A549 (cell line): ENCODE measurements around the gene ANGEL1. TPM values are rescaled to one million over a fixed set of nuclear protein-coding genes. Genes with fewer than 3 reads are reported as not detected.

ENCODE experiments used
- ATAC-seq, 2 experiments: fragments of 200-7000 bp in 1 of 2; fragments of >200 bp in 1 of 2; cut with Nextera tagmentation in 1 of 2; cut with Tn5 transposase in 1 of 2; 3 replicates each; pipeline versions ENCODE4 v1.8.0 to v1.9.1; 2018 to 2020; ENCODE audit warnings: mild to moderate bottlenecking in 1 of 2, moderate library complexity in 1 of 2
- CTCF ChIA-PET: fragments of 300-600 bp; sonication (Branson Sonifier 250); formaldehyde crosslinking; extraction: SDS; loops from one replicate; lab custom pipeline; 2021; ENCODE audit warnings: antibody characterized with exemption, inconsistent platforms; lab: Yijun Ruan, JAX
- POLR2A ChIA-PET: fragments of 350-600 bp; formaldehyde crosslinking; extraction: SDS; loops from one replicate; lab custom pipeline; 2021; ENCODE audit warnings: antibody characterized with exemption, inconsistent platforms; lab: Yijun Ruan, JAX
- DNase-seq, 2 experiments: peaks; one replicate each; pipeline versions ENCODE4 v3.0.0 to v3.0.0-alpha.2; 2011 to 2016; ENCODE audit warnings: low read depth in 1 of 2, low spot score in 1 of 2
- FAIRE-seq: peaks from 2 replicates; lab custom pipeline; 2011; peaks lifted over from hg19 to GRCh38; lab: Jason Lieb, UNC
- H3K27ac ChIP-seq, 2 experiments: fragments of >200 bp; sonication (Bioruptor Twin); formaldehyde crosslinking; 3 replicates each; pipeline ENCODE4 v1.5.1; 2016 to 2017
- H3K4me1 ChIP-seq: fragments of >200 bp; sonication (Bioruptor Twin); formaldehyde crosslinking; 3 replicates; pipeline ENCODE4 v1.6.1; 2016
- H3K4me2 ChIP-seq: fragments of >200 bp; sonication (Bioruptor Twin); formaldehyde crosslinking; 3 replicates; pipeline ENCODE4 v1.6.1; 2016
- H3K4me3 ChIP-seq: fragments of >200 bp; sonication (Bioruptor Twin); formaldehyde crosslinking; 3 replicates; pipeline ENCODE4 v1.5.1; 2016
- H3K9me3 ChIP-seq: fragments of >200 bp; sonication (Bioruptor Twin); formaldehyde crosslinking; 3 replicates; pipeline ENCODE4 v1.6.1; 2016
- CHD2 ChIP-seq: fragments of 150-350 bp; IDR thresholded peaks from 2 replicates; pipeline ENCODE4 v1.6.1; 2014; ENCODE audit warnings: low read length; ENCODE audit not compliant: partially characterized antibody
- CHD4 ChIP-seq: fragments of 200-600 bp; sonication (generic); IDR thresholded peaks from 2 replicates; pipeline ENCODE4 v1.6.1; 2016; ENCODE audit warnings: antibody characterized with exemption, mild to moderate bottlenecking, borderline replicate concordance
- CTCF ChIP-seq: fragments of >200 bp; sonication (Bioruptor Twin); formaldehyde crosslinking; IDR thresholded peaks from 3 replicates; pipeline ENCODE4 v1.5.1; 2016
- EHF ChIP-seq: fragments of 250-450 bp; sonication (Bioruptor Pico); IDR thresholded peaks from 2 replicates; pipeline ENCODE4 v1.5.0; 2020; ENCODE audit warnings: mild to moderate bottlenecking
- EP300 ChIP-seq, 2 experiments: fragments of >200 bp; sonication (Bioruptor Twin); formaldehyde crosslinking; IDR thresholded peaks; 2 replicates in 1 of 2; 3 replicates in 1 of 2; pipeline ENCODE4 v1.6.1; 2016 to 2017
- HOXB13 ChIP-seq: fragments of 250-450 bp; sonication (Bioruptor Pico); IDR thresholded peaks from 2 replicates; pipeline ENCODE4 v1.5.0; 2020; ENCODE audit warnings: low read depth, mild to moderate bottlenecking, moderate library complexity
- MAFK ChIP-seq: fragments of 450-650 bp; IDR thresholded peaks from 2 replicates; pipeline ENCODE4 v1.6.1; 2014; ENCODE audit not compliant: partially characterized antibody
- MAZ ChIP-seq: fragments of 150-350 bp; IDR thresholded peaks from 2 replicates; pipeline ENCODE4 v1.6.1; 2014; ENCODE audit warnings: antibody characterized with exemption, low read depth, low read length, borderline replicate concordance
- NR3C1 ChIP-seq: fragments of >200 bp; sonication (Bioruptor Twin); formaldehyde crosslinking; IDR thresholded peaks from 3 replicates; pipeline ENCODE4 v1.6.1; 2017
- RAD21 ChIP-seq, 2 experiments: fragments of >200 bp in 1 of 2; sonication (Bioruptor Twin) in 1 of 2; formaldehyde crosslinking in 1 of 2; IDR thresholded peaks in 1 of 2; conservative IDR thresholded peaks in 1 of 2; 2 replicates in 1 of 2; 3 replicates in 1 of 2; pipeline ENCODE4 v1.6.1; 2012 to 2018; ENCODE audit warnings: inconsistent platforms in 1 of 2
- RARB ChIP-seq: fragments of 250-450 bp; sonication (Bioruptor Pico); IDR thresholded peaks from 2 replicates; pipeline ENCODE4 v1.8.0; 2021; ENCODE audit warnings: mild to moderate bottlenecking, moderate library complexity
- RFX5 ChIP-seq: fragments of 450-650 bp; IDR thresholded peaks from 2 replicates; pipeline ENCODE4 v1.7.1; 2014; ENCODE audit warnings: antibody characterized with exemption, mild to moderate bottlenecking, moderate library complexity
- USF2 ChIP-seq: fragments of 450-650 bp; IDR thresholded peaks from 2 replicates; pipeline ENCODE4 v1.6.1; 2014; ENCODE audit warnings: antibody characterized with exemption
- ZFP36 ChIP-seq: fragments of 450-650 bp; IDR thresholded peaks from 2 replicates; pipeline ENCODE4 v1.6.1; 2014; ENCODE audit warnings: borderline replicate concordance; ENCODE audit not compliant: partially characterized antibody
- ZSCAN20 ChIP-seq: fragments of 250-450 bp; sonication (Bioruptor Pico); IDR thresholded peaks from 2 replicates; pipeline ENCODE4 v1.8.0; 2022; ENCODE audit warnings: mild to moderate bottlenecking, moderate library complexity
- whole genome bisulfite sequencing: methylation state at CpG from one replicate; pipeline ENCODE4 v1.1.6; 2017; ENCODE audit errors: missing lambda C conversion rate; 5-methylcytosine and 5-hydroxymethylcytosine counted together
- polyA plus RNA-seq, 4 experiments: library from polyadenylated mRNA; depleted of rRNA in 3 of 4; stranded (reverse); fragments of >200 nt; fragmentation: RNase III in 1 of 4; extraction: RNeasy Plus Mini Kit Qiagen cat#74134 plus additional on column Dnase treatment in 1 of 4; gene quantifications; 2 replicates in 3 of 4; 3 replicates in 1 of 4; pipeline ENCODE4 v1.2.3, GENCODE V29; 2011 to 2017
- TF ChIP-seq, protein P1 (sequence below): fragments of 250-450 bp; sonication (Bioruptor Pico); IDR thresholded peaks from 2 replicates; pipeline ENCODE4 v1.5.0; 2020; ENCODE audit warnings: low read depth, mild to moderate bottlenecking, moderate library complexity
- TF ChIP-seq, protein P2 (sequence below): fragments of 250-450 bp; sonication (Bioruptor Pico); IDR thresholded peaks from 2 replicates; pipeline ENCODE4 v1.5.0; 2021; ENCODE audit warnings: mild to moderate bottlenecking, moderate library complexity, borderline replicate concordance
- TF ChIP-seq, protein P3 (sequence below): fragments of >200 bp; sonication (Bioruptor Twin); formaldehyde crosslinking; IDR thresholded peaks from 2 replicates; pipeline ENCODE4 v1.6.1; 2016

Gene ANGEL1
- polyA plus RNA-seq, 2 of the 4 experiments (the other 2 are of a cell fraction) = 9.7 to 17.6 TPM

- Histone ChIP-seq H3K27ac (no peak overlapping the region), H3K4me1 (peaks cover 15% of the 10 kb centered on the region), H3K9me3 (no peaks in the 10 kb centered on the region), H3K4me3 (no peak overlapping the region), H3K4me2 (no peak overlapping the region)
- TF ChIP-seq CHD2 (no peak), RARB (CRISPR knock-in tag) (no peak), HOXB13 (CRISPR knock-in tag) (no peak), EHF (no peak), USF2 (no peak), RFX5 (no peak), EP300 (IDR thresholded peaks at IDR 0.05) (no peak), CTCF (no peak), MAZ (no peak), CHD4 (no peak), NR3C1 (no peak), MAFK (no peak), RAD21 (conservative IDR thresholded peaks at IDR 0.05 in 1 of 2, IDR thresholded peaks at IDR 0.05 in 1 of 2) (no peak), ZSCAN20 (no peak), ZFP36 (no peak)
- TF ChIP-seq, protein P1, sequence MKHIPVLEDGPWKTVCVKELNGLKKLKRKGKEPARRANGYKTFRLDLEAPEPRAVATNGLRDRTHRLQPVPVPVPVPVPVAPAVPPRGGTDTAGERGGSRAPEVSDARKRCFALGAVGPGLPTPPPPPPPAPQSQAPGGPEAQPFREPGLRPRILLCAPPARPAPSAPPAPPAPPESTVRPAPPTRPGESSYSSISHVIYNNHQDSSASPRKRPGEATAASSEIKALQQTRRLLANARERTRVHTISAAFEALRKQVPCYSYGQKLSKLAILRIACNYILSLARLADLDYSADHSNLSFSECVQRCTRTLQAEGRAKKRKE (CRISPR knock-in tag) = no peak
- TF ChIP-seq, protein P2, sequence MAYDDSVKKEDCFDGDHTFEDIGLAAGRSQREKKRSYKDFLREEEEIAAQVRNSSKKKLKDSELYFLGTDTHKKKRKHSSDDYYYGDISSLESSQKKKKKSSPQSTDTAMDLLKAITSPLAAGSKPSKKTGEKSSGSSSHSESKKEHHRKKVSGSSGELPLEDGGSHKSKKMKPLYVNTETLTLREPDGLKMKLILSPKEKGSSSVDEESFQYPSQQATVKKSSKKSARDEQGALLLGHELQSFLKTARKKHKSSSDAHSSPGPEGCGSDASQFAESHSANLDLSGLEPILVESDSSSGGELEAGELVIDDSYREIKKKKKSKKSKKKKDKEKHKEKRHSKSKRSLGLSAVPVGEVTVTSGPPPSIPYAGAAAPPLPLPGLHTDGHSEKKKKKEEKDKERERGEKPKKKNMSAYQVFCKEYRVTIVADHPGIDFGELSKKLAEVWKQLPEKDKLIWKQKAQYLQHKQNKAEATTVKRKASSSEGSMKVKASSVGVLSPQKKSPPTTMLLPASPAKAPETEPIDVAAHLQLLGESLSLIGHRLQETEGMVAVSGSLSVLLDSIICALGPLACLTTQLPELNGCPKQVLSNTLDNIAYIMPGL (CRISPR knock-in tag) = no peak
- TF ChIP-seq, protein P3, sequence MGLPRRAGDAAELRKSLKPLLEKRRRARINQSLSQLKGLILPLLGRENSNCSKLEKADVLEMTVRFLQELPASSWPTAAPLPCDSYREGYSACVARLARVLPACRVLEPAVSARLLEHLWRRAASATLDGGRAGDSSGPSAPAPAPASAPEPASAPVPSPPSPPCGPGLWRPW = no peak
- CTCF ChIA-PET = interaction anchor here (0.7 to 1.1 kb wide), 3 partner anchors 10 to 105 kb away, joined by 3 to 4 read pairs (median 3); no protein-coding TSS in a partner anchor
- POLR2A ChIA-PET = no interaction called here
- 70% methylated on average over 8 of the region's 10 CpGs for WGBS
- FAIRE-seq (no peak), DNase-seq (no peak), ATAC-seq (peak in 1 of 2 experiments; percentile 32; a peak in 3 of 6 replicates)
Observed at GRCh38 chr14:76770521-76771436, 41.9 kb downstream of the ANGEL1 start.
